ENCODE measurements around the gene HOXD8.

HOXD8 gene

GRCh38 chr2:176136374-176137251 lies 7.1 kb downstream of the HOXD8 start:
- TF ChIP-seq CTCF (IDR thresholded peaks at IDR 0.05) = no peak
- H3K4me1 ChIP-seq (ENCODE audit: control insufficient read depth in 1 of 2, insufficient read depth in 1 of 2, low read depth in 1 of 2, low read length in 1 of 2) = peaks cover 17 to 24% of the 10 kb centered on the region in 2 experiments
- no peaks in the 10 kb centered on the region for H3K9me3 ChIP-seq
- no peak overlapping the region for H3K27ac ChIP-seq
- no peaks in the 10 kb centered on the region for H3K36me3 ChIP-seq
- H3K27me3 ChIP-seq = peaks cover 100% of the 10 kb centered on the region
- H3K4me3 ChIP-seq (ENCODE audit: low read depth in 1 of 2, low read length in 1 of 2) = peak overlapping the region in 1 of 2 experiments; percentile 35

GRCh38 chr2:176137252-176137580 lies 7.7 kb downstream of the HOXD8 start:
- H3K9me3 ChIP-seq = no peaks in the 10 kb centered on the region
- no peak for TF ChIP-seq CTCF (IDR thresholded peaks at IDR 0.05)
- no peaks in the 10 kb centered on the region for H3K36me3 ChIP-seq
- H3K27ac ChIP-seq = no peak overlapping the region
- peaks cover 13 to 18% of the 10 kb centered on the region in 2 experiments for H3K4me1 ChIP-seq (ENCODE audit: control insufficient read depth in 1 of 2, insufficient read depth in 1 of 2, low read depth in 1 of 2, low read length in 1 of 2)
- H3K27me3 ChIP-seq = peaks cover 100% of the 10 kb centered on the region
- H3K4me3 ChIP-seq (ENCODE audit: low read depth in 1 of 2, low read length in 1 of 2) = no peak overlapping the region

DNA sequence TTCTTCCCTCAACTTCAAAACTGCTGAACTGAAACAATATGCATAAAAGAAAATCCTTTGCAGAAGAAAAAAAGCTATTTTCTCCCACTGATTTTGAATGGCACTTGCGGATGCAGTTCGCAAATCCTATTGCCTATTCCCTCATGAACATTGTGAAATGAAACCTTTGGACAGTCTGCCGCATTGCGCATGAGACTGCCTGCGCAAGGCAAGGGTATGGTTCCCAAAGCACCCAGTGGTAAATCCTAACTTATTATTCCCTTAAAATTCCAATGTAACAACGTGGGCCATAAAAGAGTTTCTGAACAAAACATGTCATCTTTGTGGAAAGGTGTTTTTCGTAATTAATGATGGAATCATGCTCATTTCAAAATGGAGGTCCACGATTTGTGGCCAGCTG lies 8.4 kb downstream of the HOXD8 start:
- H3K27ac ChIP-seq = no peak overlapping the region
- no peaks in the 10 kb centered on the region for H3K9me3 ChIP-seq
- no peak for TF ChIP-seq CTCF (IDR thresholded peaks at IDR 0.05)
- H3K4me3 ChIP-seq (ENCODE audit: low read depth in 1 of 2, low read length in 1 of 2) = no peak overlapping the region
- peaks cover 100% of the 10 kb centered on the region for H3K27me3 ChIP-seq
- H3K36me3 ChIP-seq = no peaks in the 10 kb centered on the region
- H3K4me1 ChIP-seq (ENCODE audit: control insufficient read depth in 1 of 2, insufficient read depth in 1 of 2, low read depth in 1 of 2, low read length in 1 of 2) = peaks cover 10 to 15% of the 10 kb centered on the region in 2 experiments

- H3K36me3 ChIP-seq = no peaks in the 10 kb centered on the region
- peaks cover 10 to 15% of the 10 kb centered on the region in 2 experiments for H3K4me1 ChIP-seq (ENCODE audit: control insufficient read depth in 1 of 2, insufficient read depth in 1 of 2, low read depth in 1 of 2, low read length in 1 of 2)
- no peak for TF ChIP-seq CTCF (IDR thresholded peaks at IDR 0.05)
- no peaks in the 10 kb centered on the region for H3K9me3 ChIP-seq
- no peak overlapping the region for H3K4me3 ChIP-seq (ENCODE audit: low read depth in 1 of 2, low read length in 1 of 2)
- H3K27me3 ChIP-seq = peaks cover 100% of the 10 kb centered on the region
- H3K27ac ChIP-seq = no peak overlapping the region
These were observed 9.0 kb downstream of the HOXD8 start for GRCh38 chr2:176138526-176138922.

- H3K27me3 ChIP-seq = peaks cover 100% of the 10 kb centered on the region
These were observed 9.6 kb downstream of the HOXD8 start for GRCh38 chr2:176138923-176139660.

More at GRCh38 chr2:176138923-176139660, 9.6 kb downstream of the HOXD8 start:
- Histone ChIP-seq H3K36me3 (no peaks in the 10 kb centered on the region), H3K4me1 (ENCODE audit: control insufficient read depth in 1 of 2, insufficient read depth in 1 of 2, low read depth in 1 of 2, low read length in 1 of 2) (peaks cover 10 to 15% of the 10 kb centered on the region in 2 experiments), H3K4me3 (ENCODE audit: low read depth in 1 of 2, low read length in 1 of 2) (no peak overlapping the region), H3K9me3 (no peaks in the 10 kb centered on the region), H3K27ac (no peak overlapping the region)
- no peak for TF ChIP-seq CTCF (IDR thresholded peaks at IDR 0.05)

Data from neutrophil (primary cell).